Endothelial cell of umbilical vein (primary cell): ENCODE measurements around the gene TBC1D14. TPM values are rescaled to one million over a fixed set of nuclear protein-coding genes. Genes with fewer than 3 reads are reported as not detected.

Experiments used
- BruUV-seq: library from RNA; stranded (reverse); fragments of 400-500 nt; replicated peaks from 2 replicates; lab custom pipeline; 2021; lab: Mats Ljungman, UMichigan
- CTCF ChIA-PET: fragments of 300-600, 350-600 bp; sonication (Branson Sonifier 250); formaldehyde crosslinking; loops from one replicate; lab custom pipeline; 2021; ENCODE audit warnings: antibody characterized with exemption, inconsistent platforms; lab: Charles Lee
- POLR2A ChIA-PET: fragments of 300-600, 350-600 bp; sonication (Branson Sonifier 250); formaldehyde crosslinking; loops from one replicate; lab custom pipeline; 2021; ENCODE audit warnings: antibody characterized with exemption, inconsistent platforms; lab: Charles Lee
- DNase-seq: peaks from one replicate; pipeline ENCODE4 v3.0.0-alpha.2; 2011; ENCODE audit warnings: low read depth, low spot score
- FAIRE-seq: peaks from 2 replicates; lab custom pipeline; 2011; peaks lifted over from hg19 to GRCh38; lab: Jason Lieb, UNC
- H2AFZ ChIP-seq: 2 replicates; pipeline ENCODE4 v1.6.0; 2012; ENCODE audit warnings: low read depth, low read length, control low read depth, inconsistent platforms
- H3K27ac ChIP-seq: 2 replicates; pipeline ENCODE4 v1.5.1; 2011; ENCODE audit warnings: low read depth, mild to moderate bottlenecking, control low read depth, low read length, moderate library complexity; ENCODE audit not compliant: insufficient read depth
- H3K27me3 ChIP-seq, 2 experiments: 2 replicates each; pipeline versions ENCODE4 v1.6.0 to v1.6.1; 2011; ENCODE audit warnings: low read length in 2 of 2, mixed read lengths in 1 of 2; ENCODE audit not compliant: control insufficient read depth in 2 of 2, insufficient read depth in 2 of 2
- H3K36me3 ChIP-seq, 2 experiments: 2 replicates in 1 of 2; 3 replicates in 1 of 2; pipeline ENCODE4 v1.5.1; 2011; ENCODE audit warnings: low read length in 2 of 2, mild to moderate bottlenecking in 1 of 2, moderate library complexity in 1 of 2; ENCODE audit not compliant: control insufficient read depth in 2 of 2, insufficient read depth in 2 of 2; ENCODE audit errors: extremely low read depth in 1 of 2
- H3K4me1 ChIP-seq: 3 replicates; pipeline ENCODE4 v1.5.1; 2011; ENCODE audit warnings: mild to moderate bottlenecking, low read length; ENCODE audit not compliant: control insufficient read depth, insufficient read depth; ENCODE audit errors: extremely low read depth
- H3K4me2 ChIP-seq: 2 replicates; pipeline ENCODE4 v1.6.1; 2011; ENCODE audit warnings: low read length, control low read depth, mixed read lengths; ENCODE audit not compliant: insufficient read depth
- H3K4me3 ChIP-seq, 3 experiments: fragments of 200-600 bp in 1 of 3; sonication (generic), shearing (Covaris generic) in 1 of 3; replicated peaks in 1 of 3; 2 replicates each; pipeline ENCODE4 v1.5.1; 2011 to 2016; ENCODE audit warnings: control low read depth in 3 of 3, low read length in 3 of 3, mild to moderate bottlenecking in 2 of 3, inconsistent platforms in 1 of 3, low read depth in 1 of 3, moderate library complexity in 1 of 3; ENCODE audit not compliant: insufficient read depth in 1 of 3
- H3K79me2 ChIP-seq: 2 replicates; pipeline ENCODE4 v1.6.0; 2012; ENCODE audit warnings: low read length, inconsistent platforms; ENCODE audit not compliant: control insufficient read depth, insufficient read depth
- H3K9ac ChIP-seq: replicated peaks from 2 replicates; pipeline ENCODE3; 2011; ENCODE audit warnings: low read length, control low read depth; ENCODE audit not compliant: insufficient read depth; ENCODE audit errors: extremely low read depth
- H3K9me1 ChIP-seq: replicated peaks from 3 replicates; pipeline ENCODE4 v1.6.0; 2011; ENCODE audit warnings: mild to moderate bottlenecking, low read length; ENCODE audit not compliant: control insufficient read depth, insufficient read depth; ENCODE audit errors: extremely low read depth
- H3K9me3 ChIP-seq: replicated peaks from 2 replicates; pipeline ENCODE4 v1.5.1; 2012; ENCODE audit warnings: low read length, inconsistent platforms; ENCODE audit not compliant: control insufficient read depth, insufficient read depth
- H4K20me1 ChIP-seq: replicated peaks from 2 replicates; pipeline ENCODE3; 2011; ENCODE audit warnings: mild to moderate bottlenecking, low read length; ENCODE audit not compliant: control insufficient read depth, insufficient read depth; ENCODE audit errors: extremely low read depth
- CTCF ChIP-seq, 2 donors: IDR thresholded peaks; 1 replicate in 1 of 2; 2 replicates in 1 of 2; pipeline ENCODE4 v1.5.1; 2011; ENCODE audit warnings: low read length in 2 of 2, mild to moderate bottlenecking in 2 of 2, moderate library complexity in 2 of 2, control low read depth in 1 of 2, inconsistent platforms in 1 of 2, low read depth in 1 of 2; ENCODE audit not compliant: insufficient read depth in 1 of 2; ENCODE audit errors: extremely low read depth in 1 of 2
- EZH2 ChIP-seq: IDR thresholded peaks from 2 replicates; pipeline ENCODE4 v1.6.1; 2012; ENCODE audit warnings: borderline replicate concordance, low read depth, mild to moderate bottlenecking, moderate library complexity, low read length, inconsistent platforms; ENCODE audit not compliant: severe bottlenecking
- FOS ChIP-seq: IDR thresholded peaks from 2 replicates; pipeline ENCODE4 v1.6.1; 2011; ENCODE audit warnings: mild to moderate bottlenecking, low read length, moderate library complexity, borderline replicate concordance; ENCODE audit not compliant: insufficient read depth
- GATA2 ChIP-seq: IDR thresholded peaks from 2 replicates; pipeline ENCODE4 v1.7.0; 2011; ENCODE audit warnings: low read depth, mild to moderate bottlenecking, moderate library complexity, mixed read lengths, low read length; ENCODE audit not compliant: insufficient read length, insufficient read depth
- JUN ChIP-seq: IDR thresholded peaks from 2 replicates; pipeline ENCODE4 v1.6.1; 2011; ENCODE audit warnings: borderline replicate concordance, low read depth; ENCODE audit not compliant: insufficient read length, insufficient read depth
- MYC ChIP-seq: IDR thresholded peaks from one replicate; pipeline ENCODE4 v1.6.1; 2011; ENCODE audit warnings: mild to moderate bottlenecking, low read depth, low read length
- POLR2A ChIP-seq: IDR thresholded peaks from 2 replicates; pipeline ENCODE4 v1.6.1; 2012; ENCODE audit warnings: low read depth, mild to moderate bottlenecking, control low read depth, low read length
- POLR2AphosphoS5 ChIP-seq: IDR thresholded peaks from 2 replicates; pipeline ENCODE4 v1.6.1; 2012; ENCODE audit warnings: low read depth, mild to moderate bottlenecking, control low read depth, low read length, moderate library complexity; ENCODE audit not compliant: insufficient read depth
- dilution Hi-C: fragments of 300-500 bp; cut with MboI; formaldehyde crosslinking; loops from one replicate; pipeline ENCODE4 v1.15.0; 2019; ENCODE audit warnings: low sequenced_read_pairs; ENCODE audit not compliant: extremely low pct_ligation_motif_present
- intact Hi-C: fragments of 100-400 bp; cut with micrococcal nuclease; formaldehyde crosslinking; loops from one replicate; pipeline ENCODE4 v1.10.0; 2022
- polyA plus RNA-seq, 4 experiments: library from polyadenylated mRNA; depleted of rRNA in 3 of 4; stranded (reverse) in 3 of 4; unstranded in 1 of 4; fragments of >200 nt; gene quantifications; 2 replicates each; pipeline versions ENCODE4 v1.2.1 to v1.2.3, GENCODE V29; 2011 to 2012; ENCODE audit warnings: missing spikeins in 1 of 4
- total RNA-seq: library from RNA; stranded (reverse); gene quantifications from 2 replicates; pipeline ENCODE4 v1.2.3, GENCODE V29; 2021
- TF ChIP-seq, protein P1 (sequence below): IDR thresholded peaks from 2 replicates; pipeline ENCODE4 v1.6.1; 2011; ENCODE audit not compliant: insufficient read depth, insufficient read length

The TBC1D14 gene
- total and polyA plus RNA-seq, 2 donors (not counting 3 experiments of a cell fraction or from before 2014, with no cell fraction given): 23.7 to 24.8 TPM

- intact Hi-C loops: no loop called here
- Histone ChIP-seq H3K79me2 (no peaks in the 10 kb centered on the region), H3K4me2 (no peak overlapping the region), H3K9ac (no peak overlapping the region), H3K27me3 (no peaks in the 10 kb centered on the region), H2AFZ (no peak overlapping the region), H3K9me3 (no peaks in the 10 kb centered on the region), H3K27ac (no peak overlapping the region), H3K9me1 (no peaks in the 10 kb centered on the region), H4K20me1 (no peaks in the 10 kb centered on the region), H3K36me3 (peaks cover 0 to 16% of the 10 kb centered on the region in 2 experiments), H3K4me1 (no peaks in the 10 kb centered on the region), H3K4me3 (no peak overlapping the region)
- no TSS peak for BruUV-seq
- ChIA-PET CTCF (no interaction called here), POLR2A (no interaction called here)
- FAIRE-seq (no peak), DNase-seq (no peak)
- no peak for TF ChIP-seq JUN
- no peak for TF ChIP-seq GATA2
- TF ChIP-seq, protein P1, sequence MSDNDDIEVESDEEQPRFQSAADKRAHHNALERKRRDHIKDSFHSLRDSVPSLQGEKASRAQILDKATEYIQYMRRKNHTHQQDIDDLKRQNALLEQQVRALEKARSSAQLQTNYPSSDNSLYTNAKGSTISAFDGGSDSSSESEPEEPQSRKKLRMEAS: no peak
- no peak for TF ChIP-seq FOS
- no peak for TF ChIP-seq POLR2A
- TF ChIP-seq CTCF (IDR thresholded peaks at IDR 0.05; ENCODE audit: extremely low read depth in 1 of 2, insufficient read depth in 1 of 2, low read depth in 1 of 2, low read length in 2 of 2): no peak
- no peak for TF ChIP-seq POLR2AphosphoS5
- no peak for TF ChIP-seq EZH2
- no peak for TF ChIP-seq MYC
- dilution Hi-C loops: no loop called here
Observed at GRCh38 chr4:7016512-7016911, 106.9 kb downstream of the TBC1D14 start.
